GM21529 (cell line): ENCODE data around the gene TEX22.
A peak's percentile ranks its signal among the peaks of the same experiment; 100 is the strongest.

Source experiments
- ATAC-seq: cut with Tn5 transposase; IDR thresholded peaks from one replicate; pipeline ENCODE4 v1.9.1; 2021; ENCODE audit not compliant: unreplicated experiment

Gene TEX22

DNA sequence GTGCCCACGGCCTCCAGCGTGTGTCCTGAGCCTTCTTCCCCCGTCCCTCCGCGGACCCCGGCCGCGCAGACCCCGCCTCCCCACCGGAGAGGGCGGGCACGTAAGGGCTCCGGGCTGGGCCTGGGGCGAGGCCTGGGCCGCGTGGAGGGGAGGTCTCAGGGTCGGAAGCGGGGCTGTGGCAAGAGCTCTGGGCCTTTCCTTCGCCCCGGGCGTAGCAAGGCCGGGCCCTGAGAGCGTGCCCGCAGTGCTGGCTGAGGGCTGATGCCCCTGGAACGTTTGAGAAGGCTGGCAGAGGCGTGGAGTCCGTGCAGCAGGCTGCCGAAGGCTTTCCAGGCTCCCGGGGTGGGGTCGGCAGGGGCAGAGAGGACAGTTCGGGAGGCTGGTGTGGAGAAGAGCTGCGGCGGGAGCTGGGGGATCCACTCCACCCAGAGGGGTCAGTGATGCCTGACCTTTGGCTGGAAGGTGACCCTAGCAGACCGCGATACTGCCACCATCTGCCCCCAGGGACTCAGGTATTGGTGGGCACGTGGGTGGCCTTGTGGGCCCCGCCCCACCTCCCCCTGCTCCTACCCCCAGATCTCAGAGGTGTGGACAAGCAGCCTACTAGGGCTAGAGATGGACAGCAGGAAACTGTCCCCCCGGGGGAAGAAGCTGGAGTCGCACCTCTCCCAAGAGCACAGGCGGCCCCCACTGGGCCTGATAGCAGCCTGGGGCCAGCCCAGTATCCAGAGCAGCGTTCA lies 558 bp downstream of the TEX22 start:
- ATAC-seq = peak; percentile 33

GRCh38 chr14:105399466-105399775 lies 1.1 kb downstream of the TEX22 start:
- ATAC-seq = no peak

DNA sequence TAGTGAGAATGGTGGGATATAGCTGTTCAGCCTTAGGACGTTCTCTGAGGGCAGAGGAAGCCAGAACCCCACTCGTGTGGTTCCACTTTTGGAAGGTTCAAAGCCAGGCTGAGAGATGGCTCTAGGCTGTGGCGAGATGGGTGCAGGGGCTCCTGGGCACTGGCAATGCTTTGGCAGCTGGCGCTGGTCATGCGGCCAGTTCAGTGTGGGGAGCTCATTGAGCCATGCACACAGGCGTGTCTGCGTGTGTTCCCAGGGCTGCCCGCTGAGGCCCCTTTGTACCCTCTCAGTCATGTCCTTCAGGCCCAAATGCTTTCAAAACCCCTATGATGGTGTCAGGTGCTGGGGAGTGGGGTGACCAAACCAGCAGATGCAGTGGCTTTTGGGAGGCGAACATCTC lies 1.7 kb downstream of the TEX22 start:
- ATAC-seq = no peak

GRCh38 chr14:105401699-105402098 lies 3.4 kb downstream of the TEX22 start:
- no peak for ATAC-seq

GRCh38 chr14:105408592-105408991 lies 10.3 kb downstream of the TEX22 start:
- ATAC-seq = no peak

- no peak for ATAC-seq
Measured at GRCh38 chr14:105409364-105409763, 11.0 kb downstream of the TEX22 start.

DNA sequence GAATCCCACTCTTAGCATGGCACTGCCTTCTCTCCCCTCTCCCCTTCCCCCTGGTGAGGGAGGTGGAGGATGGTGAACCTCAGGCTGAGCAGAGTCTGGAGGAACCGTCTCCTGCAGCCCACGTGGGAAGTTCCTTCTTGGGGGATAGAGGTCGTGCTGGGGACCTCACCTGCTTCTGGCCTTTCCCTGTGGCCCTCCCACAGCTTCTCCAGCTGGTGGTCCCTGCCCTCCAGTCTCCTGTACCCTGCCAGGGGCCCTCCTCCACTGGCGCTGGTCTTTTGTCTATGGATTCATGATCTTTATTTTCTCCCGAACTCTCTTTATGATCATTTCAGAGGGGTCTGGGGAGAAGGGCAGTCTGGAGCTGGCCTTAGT lies 12.3 kb downstream of the TEX22 start:
- no peak for ATAC-seq

GRCh38 chr14:105411017-105411941 lies 12.9 kb downstream of the TEX22 start:
- ATAC-seq = no peak

- no peak for ATAC-seq
Measured at GRCh38 chr14:105411985-105412770, 13.8 kb downstream of the TEX22 start.

GRCh38 chr14:105412771-105413543 lies 14.6 kb downstream of the TEX22 start:
- ATAC-seq = no peak

DNA sequence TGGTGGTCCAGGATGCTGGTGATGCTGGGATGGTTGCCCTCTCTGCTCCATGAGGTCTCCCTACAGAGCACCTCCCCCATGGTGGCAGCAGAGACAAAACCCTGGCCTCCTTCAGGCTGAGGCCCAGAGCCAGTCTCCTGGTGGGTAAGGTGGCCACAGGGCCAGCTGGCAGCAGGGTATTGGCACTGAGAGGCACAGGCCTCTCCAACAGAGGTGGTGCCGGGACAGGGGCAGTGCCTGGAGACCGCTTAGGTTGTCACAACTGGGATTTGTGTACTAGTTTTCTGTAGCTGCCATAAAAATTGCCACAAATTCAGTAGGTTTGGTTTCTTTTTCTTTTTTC lies 15.2 kb downstream of the TEX22 start:
- ATAC-seq = no peak

GRCh38 chr14:105414456-105415371 lies 16.4 kb downstream of the TEX22 start:
- peak; percentile 63 for ATAC-seq

DNA sequence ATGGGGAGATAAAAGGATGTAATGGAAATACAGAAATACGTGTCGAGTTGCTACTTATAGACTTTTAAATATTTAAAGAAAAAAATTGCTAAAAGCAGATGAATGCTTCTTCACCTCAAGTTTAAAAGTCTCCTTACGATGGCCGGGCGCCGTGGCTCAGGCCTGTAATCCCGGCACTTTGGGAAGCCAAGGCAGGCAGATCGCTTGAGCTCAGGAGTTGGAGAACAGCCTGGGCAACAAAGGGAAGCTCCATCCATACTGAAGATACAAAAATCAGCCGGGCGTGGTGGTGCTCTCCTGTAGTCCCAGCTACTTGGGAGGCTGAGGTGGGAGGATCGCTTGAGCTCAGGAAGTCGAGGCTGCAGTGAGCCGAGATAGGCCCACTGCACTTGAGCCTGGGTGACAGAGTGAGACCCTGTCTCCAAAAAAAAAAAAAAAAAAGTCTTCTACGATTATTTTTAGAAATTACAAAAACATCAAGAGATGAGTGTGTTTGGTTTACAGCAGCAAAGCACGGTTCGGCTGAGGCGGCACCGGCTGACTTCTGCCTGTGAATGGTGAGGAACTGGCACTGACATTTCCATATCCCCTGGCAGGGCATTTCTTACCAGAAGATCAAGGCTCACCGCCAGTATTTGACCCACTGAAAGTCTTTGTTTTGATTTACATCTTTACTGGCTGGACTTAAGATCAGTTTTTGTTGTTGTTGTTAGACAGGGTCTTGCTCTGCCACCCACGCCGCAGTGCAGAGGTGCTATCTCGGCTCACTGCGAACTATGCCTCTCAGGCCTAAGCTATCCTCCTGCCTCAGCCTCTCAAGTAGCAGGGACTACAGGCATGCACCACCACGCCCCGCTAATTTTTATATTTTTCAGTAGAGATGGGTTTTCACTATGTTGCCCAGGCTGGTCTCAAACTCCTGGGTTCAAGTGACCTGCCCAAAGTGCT lies 17.4 kb downstream of the TEX22 start:
- no peak for ATAC-seq

DNA sequence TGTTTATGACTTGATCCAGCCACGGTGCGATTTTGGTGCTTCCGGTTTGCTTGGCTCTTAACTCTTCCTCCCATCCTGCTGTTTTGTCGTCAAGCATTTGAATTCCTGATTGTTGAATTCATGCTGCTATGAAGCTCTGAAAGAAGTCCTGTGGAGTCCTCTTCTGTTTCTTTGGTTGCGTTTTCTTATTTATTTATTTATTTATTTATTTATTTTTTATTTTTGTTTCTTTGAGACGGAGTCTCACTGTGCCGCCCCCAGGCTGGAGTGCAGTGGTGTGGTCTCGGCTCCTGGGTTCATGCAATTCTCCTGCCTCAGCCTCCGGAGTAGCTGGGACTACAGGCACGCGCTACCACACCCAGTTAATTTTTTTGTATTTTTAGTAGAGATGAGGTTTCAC lies 18.3 kb downstream of the TEX22 start:
- ATAC-seq = no peak

DNA sequence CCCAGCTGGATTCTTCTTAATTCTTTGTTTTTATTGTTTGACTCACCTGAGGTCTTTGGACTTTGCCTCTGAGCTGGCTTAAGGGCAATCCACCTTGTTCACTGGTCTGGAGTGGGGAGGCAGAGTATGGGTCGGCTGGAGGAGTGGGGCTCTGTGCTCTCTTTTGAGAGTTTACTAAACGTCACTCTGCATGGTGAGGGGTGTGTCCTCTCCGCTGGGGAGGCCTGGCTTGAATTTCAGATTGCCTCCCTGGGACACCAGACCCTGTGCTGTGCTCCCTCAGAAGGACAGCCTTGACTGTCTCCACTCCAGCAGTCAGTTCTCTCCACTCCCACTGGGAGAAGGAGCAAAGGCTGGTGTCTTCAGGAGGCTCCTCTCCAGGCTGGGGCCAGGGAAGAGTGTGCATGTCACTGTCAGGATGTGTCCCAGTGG lies 19.4 kb downstream of the TEX22 start:
- ATAC-seq = no peak

- ATAC-seq = no peak
Measured at GRCh38 chr14:105418269-105419194, 20.2 kb downstream of the TEX22 start.

DNA sequence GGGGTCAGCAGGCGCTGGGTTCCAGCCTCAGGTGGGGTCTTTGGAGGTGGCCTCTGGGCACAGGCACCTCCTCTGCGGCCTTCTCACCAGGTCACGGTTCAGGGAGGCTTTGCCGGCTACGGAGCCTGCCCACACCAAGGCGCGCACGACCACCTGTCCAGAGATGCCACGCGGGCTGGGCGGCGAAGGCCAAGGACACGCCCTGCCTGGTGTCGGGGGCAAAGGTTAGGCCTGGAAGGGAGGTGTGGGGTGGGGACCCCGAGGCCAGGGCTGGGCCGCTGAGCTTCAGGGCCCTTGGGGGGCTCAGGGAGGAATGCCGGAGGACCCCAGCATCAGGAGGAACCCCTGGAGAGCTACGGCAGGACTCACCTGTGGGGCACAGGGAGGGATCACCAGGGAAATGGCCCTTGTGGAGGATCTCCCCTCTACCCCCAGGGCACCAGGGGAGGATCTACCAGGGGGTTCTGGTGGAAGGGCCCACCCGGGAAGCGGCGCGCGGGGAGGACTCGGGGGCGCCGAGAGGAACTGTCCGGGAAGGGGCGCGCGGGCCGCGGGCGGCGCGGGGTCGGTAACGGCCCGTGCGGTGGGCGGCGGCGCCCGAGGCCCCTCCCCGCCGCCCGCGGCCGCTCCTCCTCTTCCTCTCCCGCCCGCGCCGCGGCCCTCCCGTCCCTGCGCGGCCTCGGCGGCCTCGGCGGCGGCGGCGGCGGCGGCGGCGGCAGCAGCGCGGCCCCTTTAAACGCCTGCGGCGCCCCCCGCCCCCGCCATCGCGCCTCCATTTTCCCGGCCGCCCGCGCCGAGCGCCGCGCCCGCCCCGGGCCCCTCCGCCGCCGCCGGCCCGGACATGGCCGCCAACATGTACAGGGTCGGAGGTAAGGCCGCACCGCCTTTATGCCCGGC lies 21.1 kb downstream of the TEX22 start, which contains the start of gene MTA1:
TSS of gene MTA1 (plus strand) at position 633 of the 897 bp plus-strand sequence. CDS start at position 842, 209 bp downstream.
- peak; percentile 53 for ATAC-seq
